AG08396 (cell line): ENCODE measurements around the gene MYO1A.
A peak's percentile ranks its signal among the peaks of the same experiment; 100 is the strongest.

Source experiments
- DNase-seq: peaks from one replicate; pipeline ENCODE4 v3.0.0; 2012; ENCODE audit warnings: low spot score, mixed read lengths

Gene MYO1A

GRCh38 chr12:57012600-57013465, 37.1 kb downstream of the MYO1A start:
- no peak for DNase-seq

DNA sequence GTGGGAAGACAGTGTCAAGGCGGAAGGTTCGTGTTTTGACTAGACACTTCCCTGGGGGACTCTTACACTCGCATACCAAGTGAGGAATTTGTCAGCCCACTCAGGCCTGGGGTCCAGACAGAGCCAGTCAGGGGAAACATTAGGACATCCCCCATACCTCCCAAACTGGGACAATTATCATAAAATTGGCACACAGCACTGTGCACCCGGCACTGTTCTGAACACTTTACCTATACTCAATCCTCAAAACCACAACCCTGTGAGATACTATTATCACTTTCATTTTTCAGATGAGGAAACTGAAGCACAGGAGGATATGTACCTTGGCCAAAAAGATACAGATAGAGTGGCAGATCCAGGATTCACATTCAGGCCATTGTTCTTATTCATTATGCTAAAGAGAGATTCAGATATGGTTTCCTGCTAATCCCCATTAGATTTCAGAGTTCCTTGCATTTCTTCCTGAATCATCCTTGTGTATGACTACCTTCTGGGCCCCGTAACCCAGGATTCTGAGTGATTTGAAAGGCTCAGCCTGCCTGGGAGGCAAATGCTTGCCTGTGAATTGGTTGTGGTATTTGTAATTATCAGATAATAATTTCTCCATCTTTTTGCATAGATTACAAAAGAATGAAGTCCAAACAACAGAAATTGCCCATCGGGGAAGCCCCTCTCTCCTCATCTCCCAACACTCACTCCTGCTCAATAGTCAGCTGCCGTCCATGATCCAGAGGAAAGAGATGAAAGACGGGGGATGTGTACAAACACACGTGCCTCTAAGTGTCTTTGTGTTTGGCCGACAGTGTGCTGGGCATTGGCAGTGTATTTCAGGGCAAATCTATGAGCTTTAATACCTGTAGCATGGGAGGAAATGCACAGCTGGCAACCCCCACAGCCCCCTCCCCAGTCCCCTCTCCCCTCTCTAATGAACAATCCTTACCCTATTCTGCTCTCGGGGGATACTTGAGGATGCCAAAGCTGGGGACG, 38.2 kb downstream of the MYO1A start:
- DNase-seq = no peak

DNA sequence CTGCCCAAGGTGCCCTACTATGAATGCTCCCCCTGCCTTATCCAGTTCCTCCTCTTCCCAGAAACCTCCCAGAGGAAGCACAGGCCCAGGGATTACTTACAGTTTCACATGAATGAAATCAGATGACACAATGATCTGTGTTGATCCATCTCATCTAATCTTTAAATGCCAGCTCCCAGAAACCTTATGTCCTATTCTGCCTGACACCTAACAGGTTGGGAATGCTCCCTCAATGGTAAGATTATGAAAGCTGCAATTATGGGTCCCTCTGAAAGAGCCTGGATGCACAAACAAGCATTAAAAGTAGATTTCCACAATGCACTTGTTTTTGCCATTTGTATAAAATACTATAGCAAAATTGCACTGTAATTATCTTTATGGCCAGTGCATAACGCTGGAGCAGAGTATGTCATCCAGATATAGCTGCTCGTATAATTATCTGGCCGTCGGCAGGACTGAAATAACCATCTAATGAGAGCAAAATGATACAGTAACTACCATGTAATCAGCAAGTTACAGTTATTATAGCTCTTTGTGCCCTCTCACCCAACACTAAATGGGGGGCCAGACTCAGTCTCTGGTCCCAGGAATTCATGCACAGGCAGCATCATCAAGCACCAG, 39.2 kb downstream of the MYO1A start:
- no peak for DNase-seq

GRCh38 chr12:57009949-57010626, 39.8 kb downstream of the MYO1A start:
- no peak for DNase-seq

- DNase-seq = peak; percentile 69
These were observed 41.8 kb downstream of the MYO1A start for GRCh38 chr12:57008178-57008577.

DNA sequence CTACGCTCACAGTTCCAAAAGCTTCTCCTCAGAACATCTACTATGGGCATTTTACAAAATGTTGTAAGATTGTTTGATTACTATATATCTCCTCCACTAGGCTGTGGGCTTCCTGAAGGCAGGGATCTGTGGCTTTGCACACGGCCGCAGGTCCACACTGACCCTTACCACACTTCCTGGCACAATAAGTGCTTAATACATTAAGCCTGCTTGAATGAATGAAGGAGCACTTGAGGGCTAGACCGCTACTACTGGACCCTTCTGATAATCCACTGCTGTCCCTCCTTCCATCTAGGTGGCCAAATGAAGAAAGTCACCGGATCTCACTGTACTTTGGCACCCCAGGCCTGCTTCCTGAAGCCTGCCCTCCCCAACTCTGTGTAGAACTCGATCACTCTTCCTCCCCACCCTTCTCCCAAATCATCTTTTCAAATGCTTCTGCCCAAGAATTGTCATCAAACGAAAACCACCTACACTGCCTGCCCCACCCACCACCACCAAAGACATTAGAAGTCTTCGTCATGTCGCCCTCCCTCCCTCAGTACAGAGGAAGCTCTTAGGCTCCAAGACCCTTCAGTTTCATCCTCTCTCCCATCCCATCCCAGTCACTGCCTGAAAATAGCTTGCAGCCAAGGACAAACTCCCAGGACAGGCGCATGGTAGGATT, 43.0 kb downstream of the MYO1A start:
- no peak for DNase-seq

DNA sequence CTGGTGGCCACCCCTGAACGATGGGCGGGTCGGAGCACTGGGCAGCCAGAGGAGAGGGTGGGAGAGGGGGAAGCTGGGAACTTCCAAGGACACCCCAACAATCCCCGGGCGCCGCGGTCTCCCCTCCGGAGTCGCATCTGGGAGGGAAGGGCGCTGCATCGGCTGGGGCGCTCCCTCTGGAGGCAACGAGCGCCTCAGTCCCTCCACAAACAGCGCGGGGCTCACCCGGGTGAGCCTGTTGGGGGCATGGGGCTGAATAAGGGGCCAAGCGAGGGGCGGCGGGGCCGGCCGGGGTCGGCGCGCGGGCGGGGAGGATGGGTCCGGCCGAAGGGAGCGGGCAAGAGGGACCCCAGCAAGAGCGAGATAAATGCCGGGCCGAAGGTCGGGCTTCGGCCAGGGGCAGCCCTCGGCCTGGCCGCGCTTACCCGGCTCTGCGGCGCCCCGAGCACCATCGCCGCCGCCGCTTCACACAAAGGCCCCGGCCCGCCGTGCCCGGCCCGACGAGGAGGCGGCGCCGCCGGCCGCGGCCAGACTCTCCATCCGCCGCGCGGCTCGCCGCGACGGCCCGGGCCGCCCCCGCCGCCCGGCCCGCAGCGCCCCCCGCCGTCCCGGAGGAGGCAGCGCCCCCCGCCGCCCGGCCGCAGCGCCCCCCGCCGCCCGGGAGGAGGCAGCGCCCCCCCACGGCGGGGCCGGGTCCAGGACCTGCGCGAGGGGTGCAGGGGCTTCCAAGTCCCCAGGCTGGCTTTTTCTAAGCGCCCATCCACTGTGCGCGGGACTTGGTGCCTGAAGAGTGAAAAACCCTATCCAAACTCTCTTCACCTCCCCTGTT, 43.7 kb downstream of the MYO1A start, which contains the start of gene ZBTB39:
Gene ZBTB39 (minus strand): TSS at position 567 of the 829 bp plus-strand sequence. CDS start 1,629 bp downstream, outside the sequence.
- peak; percentile 95 for DNase-seq

DNA sequence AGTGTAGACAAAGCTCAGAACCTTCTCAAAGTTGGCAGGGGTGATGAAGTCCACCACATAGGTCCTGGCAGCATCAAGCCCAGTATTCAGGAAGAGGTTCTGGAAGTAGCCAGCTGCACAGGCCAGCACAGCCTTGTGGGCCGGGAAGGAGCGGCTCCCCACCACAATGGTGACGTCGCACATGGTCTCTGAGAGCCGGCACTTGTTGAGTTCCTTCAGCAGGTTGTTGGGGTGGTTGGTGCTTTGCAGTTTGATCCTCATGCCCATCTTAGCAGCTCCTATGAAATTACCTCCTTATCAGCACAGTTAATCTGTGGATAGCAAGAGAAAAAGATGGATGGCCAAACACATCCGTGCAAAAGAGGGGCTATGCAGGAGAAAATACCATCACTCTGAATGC, 45.3 kb downstream of the MYO1A start:
- no peak for DNase-seq

- DNase-seq = no peak
These were observed 46.5 kb downstream of the MYO1A start for GRCh38 chr12:57003395-57003794.

- DNase-seq = peak; percentile 84
These were observed 48.5 kb downstream of the MYO1A start for GRCh38 chr12:57001448-57001906.

DNA sequence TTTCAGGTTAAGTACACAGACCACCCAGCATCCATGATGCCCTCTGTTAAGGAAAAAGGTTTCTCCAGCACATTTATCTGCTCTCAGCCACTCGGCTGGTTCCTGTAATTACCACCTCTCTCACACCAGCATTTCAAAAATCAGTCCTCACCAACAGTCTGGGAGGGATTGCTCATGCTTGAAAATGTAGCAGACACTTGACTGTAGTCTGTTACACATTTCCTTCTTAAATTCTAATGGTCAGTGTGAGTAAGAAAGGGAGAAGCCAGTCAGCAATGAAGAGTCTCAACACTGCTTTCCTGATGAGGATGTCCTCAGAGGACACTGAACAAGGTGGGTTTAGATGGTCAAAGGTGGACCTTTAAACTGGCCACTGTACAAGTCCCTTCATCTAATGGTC, 49.5 kb downstream of the MYO1A start:
- no peak for DNase-seq

- no peak for DNase-seq
These were observed 50.5 kb downstream of the MYO1A start for GRCh38 chr12:56999456-56999855.

DNA sequence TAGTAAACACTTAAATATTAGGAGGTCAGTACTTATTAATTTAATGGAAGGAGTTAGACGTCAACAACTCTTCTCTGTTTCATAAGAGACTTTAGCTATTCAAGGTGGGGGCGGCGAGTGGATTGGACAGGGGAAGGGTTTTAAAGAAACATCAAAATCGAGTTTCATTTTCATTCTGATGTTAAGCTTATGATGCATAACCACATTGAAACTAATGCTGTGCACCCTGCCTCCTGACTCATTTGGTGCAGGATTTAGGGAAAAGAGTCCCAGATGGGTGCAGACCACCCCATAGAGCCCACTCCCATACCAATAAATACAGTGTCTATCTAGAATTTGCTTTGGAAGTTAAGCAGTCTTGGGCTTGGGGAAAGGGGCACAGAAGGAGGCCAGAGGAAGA, 50.9 kb downstream of the MYO1A start:
- no peak for DNase-seq

GRCh38 chr12:56998316-56998715, 51.6 kb downstream of the MYO1A start:
- no peak for DNase-seq

- DNase-seq = no peak
These were observed 53.0 kb downstream of the MYO1A start for GRCh38 chr12:56996793-56997545.

- DNase-seq = no peak
These were observed 53.9 kb downstream of the MYO1A start for GRCh38 chr12:56995930-56996496.

- no peak for DNase-seq
These were observed 54.6 kb downstream of the MYO1A start for GRCh38 chr12:56995201-56995929.

DNA sequence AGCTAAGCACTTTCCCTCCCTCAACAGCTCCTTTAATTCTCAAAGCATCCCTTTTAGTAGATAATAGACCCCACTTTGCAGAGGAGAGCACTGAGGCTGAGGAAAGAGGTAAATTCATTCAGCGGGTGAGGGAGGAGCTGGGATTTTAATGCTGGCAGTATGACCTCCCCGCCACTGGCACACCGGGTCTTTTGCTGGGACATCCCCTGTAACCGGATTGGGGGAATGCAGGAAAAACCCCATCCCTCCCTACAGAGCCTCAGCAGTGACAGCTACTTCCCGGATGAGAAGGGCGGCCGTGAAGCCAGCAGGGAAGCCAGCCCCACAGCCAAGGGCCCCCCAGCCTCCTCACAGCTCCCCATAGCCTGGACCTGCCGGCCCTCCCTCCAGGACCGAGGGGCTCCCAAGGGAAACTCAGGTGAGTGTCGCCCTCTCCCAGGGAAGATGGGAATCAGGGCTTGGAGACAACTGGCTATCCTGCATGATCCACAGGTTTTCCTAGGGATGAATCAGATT, 55.6 kb downstream of the MYO1A start:
- no peak for DNase-seq
